Tibial nerve (tissue), 4 donors: ENCODE data around the gene MAPK10. TPM values are rescaled to one million over a fixed set of nuclear protein-coding genes. Genes with fewer than 3 reads are reported as not detected.

Source experiments
- DNase-seq, 2 donors: peaks; one replicate each; pipeline ENCODE4 v3.0.0-alpha.2; 2019; ENCODE audit warnings: low spot score in 2 of 2
- H3K27ac ChIP-seq, 4 donors: fragments of 200-600 bp; sonication (generic) in 3 of 4; one replicate each; pipeline ENCODE4 v1.5.1; 2017 to 2019; ENCODE audit warnings: mild to moderate bottlenecking in 1 of 4
- H3K27me3 ChIP-seq, 2 donors: fragments of 200-600 bp; sonication (generic) in 1 of 2; one replicate each; pipeline versions ENCODE4 v1.5.1 to v1.6.0; 2017 to 2019
- H3K36me3 ChIP-seq, 3 donors: fragments of 200-600 bp; sonication (generic); one replicate each; pipeline ENCODE4 v1.5.1; 2018 to 2019
- H3K4me1 ChIP-seq, 4 donors: fragments of 200-600 bp; sonication (generic) in 3 of 4; one replicate each; pipeline ENCODE4 v1.5.1; 2017 to 2019
- H3K4me3 ChIP-seq, 4 donors: fragments of 200-600 bp; sonication (generic) in 3 of 4; one replicate each; pipeline ENCODE4 v1.5.1; 2017 to 2019; ENCODE audit warnings: mild to moderate bottlenecking in 1 of 4, moderate library complexity in 1 of 4
- H3K9me3 ChIP-seq, 4 donors: fragments of 200-600 bp; sonication (generic) in 3 of 4; one replicate each; pipeline ENCODE4 v1.5.1; 2017 to 2019
- EP300 ChIP-seq, 2 donors: sonication (generic); formaldehyde crosslinking; IDR thresholded peaks; one replicate each; pipeline ENCODE4 v1.6.1; 2017; ENCODE audit warnings: antibody characterized with exemption in 2 of 2, mild to moderate bottlenecking in 1 of 2
- POLR2A ChIP-seq, 2 donors: fragments of 450-650 bp; IDR thresholded peaks; one replicate each; pipeline ENCODE4 v1.6.1; 2017; ENCODE audit warnings: antibody characterized with exemption in 2 of 2, mild to moderate bottlenecking in 2 of 2, moderate library complexity in 2 of 2
- WGBS, 2 donors: methylation state at CpG; one replicate each; pipeline ENCODE4 v1.1.5; 2018; 5-methylcytosine and 5-hydroxymethylcytosine counted together
- total RNA-seq, 4 donors: library from RNA; depleted of rRNA; stranded (reverse); fragments of >200 nt; gene quantifications; one replicate each; pipeline ENCODE4 v1.1.0, GENCODE V29; 2016
- TF ChIP-seq, protein P1 (sequence below), 5 experiments: fragments of 200-600 bp in 3 of 5; fragments of 450-650 bp in 2 of 5; sonication (generic) in 3 of 5; IDR thresholded peaks; one replicate each; pipeline ENCODE4 v1.5.1; 2016 to 2019; ENCODE audit warnings: antibody characterized with exemption in 5 of 5, mild to moderate bottlenecking in 3 of 5, moderate library complexity in 2 of 5

The MAPK10 gene
- total RNA-seq, 4 donors from 2014 or later, result 20.7 to 34.5 (median 28.0) TPM

DNA sequence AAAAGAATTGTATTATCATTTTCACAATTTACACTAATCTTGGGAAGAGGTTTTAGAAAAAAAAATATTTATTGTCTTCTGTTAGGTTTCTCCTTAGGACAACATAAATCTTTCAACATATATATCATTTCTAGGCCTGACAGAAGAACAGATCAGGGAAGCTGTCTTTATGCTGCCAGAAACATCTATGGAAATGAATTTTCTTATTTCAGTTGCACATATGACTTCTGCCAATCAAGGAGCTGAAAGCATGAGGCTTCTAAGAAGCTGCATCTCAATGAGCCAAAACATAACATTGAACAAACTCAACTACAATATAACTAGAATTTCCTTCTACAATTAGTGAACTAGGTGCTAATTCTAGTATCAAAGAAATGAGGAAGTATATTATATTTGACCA lies 258.4 kb downstream of the MAPK10 start:
- TF ChIP-seq POLR2A (IDR thresholded peaks at IDR 0.05) (no peak), EP300 (IDR thresholded peaks at IDR 0.05) (no peak)
- TF ChIP-seq, protein P1, sequence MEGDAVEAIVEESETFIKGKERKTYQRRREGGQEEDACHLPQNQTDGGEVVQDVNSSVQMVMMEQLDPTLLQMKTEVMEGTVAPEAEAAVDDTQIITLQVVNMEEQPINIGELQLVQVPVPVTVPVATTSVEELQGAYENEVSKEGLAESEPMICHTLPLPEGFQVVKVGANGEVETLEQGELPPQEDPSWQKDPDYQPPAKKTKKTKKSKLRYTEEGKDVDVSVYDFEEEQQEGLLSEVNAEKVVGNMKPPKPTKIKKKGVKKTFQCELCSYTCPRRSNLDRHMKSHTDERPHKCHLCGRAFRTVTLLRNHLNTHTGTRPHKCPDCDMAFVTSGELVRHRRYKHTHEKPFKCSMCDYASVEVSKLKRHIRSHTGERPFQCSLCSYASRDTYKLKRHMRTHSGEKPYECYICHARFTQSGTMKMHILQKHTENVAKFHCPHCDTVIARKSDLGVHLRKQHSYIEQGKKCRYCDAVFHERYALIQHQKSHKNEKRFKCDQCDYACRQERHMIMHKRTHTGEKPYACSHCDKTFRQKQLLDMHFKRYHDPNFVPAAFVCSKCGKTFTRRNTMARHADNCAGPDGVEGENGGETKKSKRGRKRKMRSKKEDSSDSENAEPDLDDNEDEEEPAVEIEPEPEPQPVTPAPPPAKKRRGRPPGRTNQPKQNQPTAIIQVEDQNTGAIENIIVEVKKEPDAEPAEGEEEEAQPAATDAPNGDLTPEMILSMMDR (IDR thresholded peaks at IDR 0.05), result no peak
- DNase-seq, result no peak
- no peaks in the 10 kb centered on the region for H3K27me3 ChIP-seq
- H3K27ac ChIP-seq, result no peak overlapping the region
- H3K4me1 ChIP-seq, result no peaks in the 10 kb centered on the region
- H3K9me3 ChIP-seq, result no peaks in the 10 kb centered on the region
- H3K36me3 ChIP-seq, result no peaks in the 10 kb centered on the region
- no peak overlapping the region for H3K4me3 ChIP-seq

DNA sequence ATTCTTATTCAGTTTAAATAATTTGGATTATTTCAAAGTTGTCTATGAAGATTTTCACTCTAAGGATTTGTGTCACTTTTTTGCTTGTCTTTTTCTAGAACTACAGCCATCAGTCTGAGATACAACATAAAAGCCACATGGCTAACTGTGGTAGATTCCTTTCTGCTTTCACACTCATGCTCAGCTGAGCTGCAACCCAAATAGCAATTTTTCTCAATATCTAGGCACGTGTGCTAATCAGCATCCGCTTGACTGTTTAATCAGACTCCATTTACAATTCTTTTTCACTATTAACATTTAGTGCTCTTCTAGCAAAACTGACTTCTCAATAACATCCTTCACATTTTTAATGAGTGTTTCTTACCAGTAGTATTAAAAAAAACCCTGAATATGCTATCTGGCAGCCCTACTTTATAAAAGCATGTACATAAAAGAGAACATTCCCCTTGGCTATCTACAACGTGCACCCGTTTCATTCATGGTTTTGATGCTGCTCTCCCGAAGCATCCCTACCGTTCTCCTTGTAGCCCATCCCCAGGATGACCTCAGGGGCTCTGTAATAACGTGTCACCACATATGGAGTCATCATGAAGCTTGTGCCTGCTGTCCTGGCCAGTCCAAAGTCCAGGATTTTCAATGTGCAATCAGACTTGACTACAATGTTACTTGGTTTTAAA lies 259.2 kb downstream of the MAPK10 start:
- H3K4me3 ChIP-seq, result no peak overlapping the region
- no peaks in the 10 kb centered on the region for H3K4me1 ChIP-seq
- H3K9me3 ChIP-seq, result no peaks in the 10 kb centered on the region
- WGBS, 2 donors, result 74 to 82% methylated on average over 7 of the region's 7 CpGs
- no peaks in the 10 kb centered on the region for H3K27me3 ChIP-seq
- no peak overlapping the region for H3K27ac ChIP-seq
- H3K36me3 ChIP-seq, result no peaks in the 10 kb centered on the region
- DNase-seq, result no peak
- TF ChIP-seq EP300 (IDR thresholded peaks at IDR 0.05) (no peak), POLR2A (IDR thresholded peaks at IDR 0.05) (no peak)
- TF ChIP-seq, protein P1 (IDR thresholded peaks at IDR 0.05), result no peak

DNA sequence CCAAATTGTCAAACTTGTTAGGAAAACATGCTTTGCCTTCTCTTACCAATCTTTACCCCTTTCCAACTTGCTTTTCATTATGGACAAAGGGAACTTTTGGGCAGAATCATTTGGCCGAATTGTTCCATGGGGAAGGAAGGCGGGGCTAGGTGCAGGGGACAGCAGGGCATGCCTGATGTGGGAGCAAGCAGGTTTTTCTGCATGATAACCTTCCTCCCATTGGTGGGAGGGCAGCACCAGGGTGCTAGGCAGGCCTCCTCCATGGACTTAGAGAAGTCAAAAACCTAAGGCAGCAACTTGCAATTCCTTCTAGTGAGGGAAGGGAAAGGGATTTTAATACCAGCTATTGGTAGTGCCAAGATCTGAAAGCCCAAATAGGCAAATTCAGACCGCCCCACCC lies 260.5 kb downstream of the MAPK10 start:
- Histone ChIP-seq H3K36me3 (no peaks in the 10 kb centered on the region), H3K4me3 (no peak overlapping the region), H3K9me3 (no peaks in the 10 kb centered on the region), H3K27ac (no peak overlapping the region), H3K27me3 (no peaks in the 10 kb centered on the region), H3K4me1 (no peaks in the 10 kb centered on the region)
- no peak for DNase-seq
- TF ChIP-seq POLR2A (IDR thresholded peaks at IDR 0.05) (no peak), EP300 (IDR thresholded peaks at IDR 0.05) (no peak)
- TF ChIP-seq, protein P1 (IDR thresholded peaks at IDR 0.05), result no peak
- 85 to 88% methylated on average over 3 of the region's 3 CpGs for WGBS, 2 donors

DNA sequence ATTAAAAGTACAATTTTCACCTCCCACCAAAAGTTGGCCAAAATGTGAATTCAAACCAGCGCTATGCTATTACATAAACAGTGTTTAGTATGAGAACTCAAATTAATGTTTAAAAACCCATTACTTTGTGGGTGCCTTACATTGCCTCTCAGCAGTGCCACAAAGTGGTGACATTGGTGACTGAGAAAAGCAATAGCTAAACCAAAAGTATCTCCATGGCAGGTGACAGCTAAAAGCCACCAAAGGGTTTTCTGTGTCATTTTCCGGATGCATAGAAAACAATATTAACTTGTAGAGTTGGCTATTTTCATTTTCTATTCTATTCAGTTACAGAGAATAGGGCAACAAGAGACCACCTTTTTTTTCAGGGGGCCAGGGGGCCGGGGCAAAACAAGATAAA lies 261.2 kb downstream of the MAPK10 start:
- WGBS, 2 donors, result 51 to 84% methylated on average over 3 of the region's 3 CpGs
- no peaks in the 10 kb centered on the region for H3K27me3 ChIP-seq

DNA sequence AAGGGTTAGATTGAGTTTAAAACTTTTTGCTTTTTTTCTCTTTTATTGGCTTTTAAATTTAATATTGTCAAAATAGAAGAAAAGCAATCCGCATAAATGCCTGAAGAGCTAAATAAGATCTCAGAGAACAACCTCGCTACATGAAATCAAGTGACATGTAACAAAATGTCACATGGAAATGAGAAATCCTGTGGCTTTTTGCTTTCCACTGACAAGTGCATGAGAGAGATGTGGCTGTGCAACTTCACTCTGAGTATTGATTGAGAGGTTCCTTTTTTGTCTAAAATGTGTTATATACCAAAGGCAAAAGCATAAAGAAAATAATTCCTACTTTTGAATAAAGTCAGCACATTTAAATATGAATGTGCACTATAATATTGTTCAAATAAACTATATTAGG lies 263.5 kb downstream of the MAPK10 start:
- Histone ChIP-seq H3K9me3 (no peaks in the 10 kb centered on the region), H3K4me3 (no peak overlapping the region), H3K4me1 (no peaks in the 10 kb centered on the region), H3K27ac (no peak overlapping the region), H3K36me3 (no peaks in the 10 kb centered on the region), H3K27me3 (no peaks in the 10 kb centered on the region)
- TF ChIP-seq EP300 (IDR thresholded peaks at IDR 0.05), result no peak
- TF ChIP-seq POLR2A (IDR thresholded peaks at IDR 0.05), result no peak
- TF ChIP-seq, protein P1 (IDR thresholded peaks at IDR 0.05), result no peak
- WGBS, 2 donors, result 94% methylated on average over 2 of the region's 2 CpGs
- DNase-seq, result no peak

More for the DNA sequence above, 261.2 kb downstream of the MAPK10 start:
- H3K4me3 ChIP-seq, result no peak overlapping the region
- no peaks in the 10 kb centered on the region for H3K4me1 ChIP-seq
- no peaks in the 10 kb centered on the region for H3K36me3 ChIP-seq
- no peak overlapping the region for H3K27ac ChIP-seq
- TF ChIP-seq, protein P1 (IDR thresholded peaks at IDR 0.05), result no peak
- TF ChIP-seq POLR2A (IDR thresholded peaks at IDR 0.05) (no peak), EP300 (IDR thresholded peaks at IDR 0.05) (no peak)
- no peak for DNase-seq
- H3K9me3 ChIP-seq, result no peaks in the 10 kb centered on the region
